Stimulated activated CD8-positive, alpha-beta memory T cell treated with anti-CD3 and anti-CD28 coated beads, Interleukin-15, amount 100 ng/mL, for 4 hours (primary cell): ENCODE data around the gene NAV3.
"Not testable (repeated sequence)": the region's sequence is repeated elsewhere in the genome, so short reads cannot be mapped to it uniquely, and the experiment has no call there.

Experiments used
- DNase-seq, 2 donors: peaks; one replicate each; pipeline ENCODE4 v3.0.0-alpha.2; 2020; ENCODE audit warnings: low read depth in 2 of 2

The NAV3 gene

DNA sequence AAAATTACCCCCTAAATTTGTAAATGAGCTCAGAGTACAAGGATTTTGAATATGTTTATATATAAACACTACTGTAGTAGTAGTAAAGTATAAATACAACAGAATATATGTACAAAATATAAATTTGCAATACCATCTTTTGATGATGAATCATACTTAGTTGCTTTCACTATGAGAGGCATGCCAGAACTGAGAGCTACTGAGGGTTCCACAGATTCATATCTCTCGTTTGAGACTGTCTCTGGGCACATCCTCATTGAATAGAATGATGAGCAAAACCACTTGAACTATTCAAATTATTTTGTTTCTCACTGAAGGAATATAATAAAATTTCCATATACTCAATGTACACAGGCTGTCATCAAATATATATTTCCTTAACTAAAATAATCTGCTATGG is 417.6 kb downstream of the NAV3 start:
- DNase-seq, result no peak

GRCh38 chr12:78249578-78249977 is 418.9 kb downstream of the NAV3 start:
- DNase-seq, result no peak

- DNase-seq, result not testable (repeated sequence)
Measured at GRCh38 chr12:78257662-78258061, 427.0 kb downstream of the NAV3 start.

DNA sequence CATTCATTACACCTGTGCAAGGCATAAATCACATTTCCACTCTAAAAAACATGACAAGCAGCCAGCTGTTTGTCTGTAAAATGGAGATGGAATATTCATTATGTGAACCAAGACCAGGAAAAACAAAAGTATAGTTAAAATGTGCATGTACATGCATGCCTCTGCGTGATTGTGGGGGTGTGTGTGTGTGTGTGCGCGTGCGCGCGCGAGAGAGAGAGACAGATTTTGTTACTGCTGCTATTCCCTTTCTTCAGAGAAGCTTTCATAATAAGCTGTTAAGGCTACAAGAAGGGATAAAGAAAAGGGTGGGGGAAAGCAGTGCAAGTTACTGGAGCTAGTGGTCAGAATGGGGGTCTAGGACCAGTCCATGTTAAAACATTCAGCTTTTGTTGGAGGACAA is 430.3 kb downstream of the NAV3 start:
- DNase-seq, result no peak

DNA sequence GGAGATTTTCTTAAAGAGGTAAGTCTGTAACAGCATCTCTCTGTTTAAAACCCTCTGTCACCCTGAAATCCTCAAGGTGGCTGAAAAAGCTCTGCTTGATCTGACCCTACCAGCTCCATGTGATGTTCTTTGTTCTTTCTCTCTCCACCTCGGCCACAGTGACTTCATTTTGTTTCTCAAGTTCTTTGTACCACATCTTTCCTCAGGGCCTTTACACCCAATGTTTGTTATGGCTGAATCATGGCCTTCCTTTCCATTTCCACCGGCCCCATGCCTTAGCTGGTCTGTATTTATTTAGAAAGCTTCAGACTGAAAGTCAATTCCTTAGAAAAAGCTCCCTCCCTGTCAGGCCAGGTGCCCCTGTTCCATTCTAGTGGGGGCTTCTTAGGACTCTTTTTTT is 431.2 kb downstream of the NAV3 start:
- no peak for DNase-seq
